OCI-LY3 (cell line): ENCODE measurements around the gene BRAP.
"Not testable (repeated sequence)": the region's sequence is repeated elsewhere in the genome, so short reads cannot be mapped to it uniquely, and the experiment has no call there.

ENCODE experiments used
- H2AFZ ChIP-seq: fragments of 200-600, 300-600 bp; shearing (Covaris generic); 2 replicates; pipeline ENCODE4 v1.6.0; 2014; ENCODE audit warnings: antibody characterized with exemption, low read depth, low read length
- H3K27ac ChIP-seq: fragments of 200-600, 300-600 bp; sonication (generic); 2 replicates; pipeline ENCODE4 v1.5.1; 2014; ENCODE audit warnings: mild to moderate bottlenecking, low read length, moderate library complexity, mixed read lengths
- H3K27me3 ChIP-seq: fragments of 200-600, 300-600 bp; sonication (generic); 2 replicates; pipeline ENCODE4 v1.6.1; 2014; ENCODE audit warnings: low read depth, low read length, mixed read lengths
- H3K36me3 ChIP-seq: fragments of 200-600, 300-600 bp; sonication (generic); replicated peaks from 2 replicates; pipeline ENCODE3; 2014; ENCODE audit warnings: low read depth, low read length, mixed read lengths
- H3K4me1 ChIP-seq: fragments of 300-600, 200-600 bp; sonication (generic); 2 replicates; pipeline ENCODE4 v1.6.1; 2014; ENCODE audit warnings: low read length, mixed read lengths
- H3K4me2 ChIP-seq: fragments of 200-600, 300-600 bp; sonication (generic); 2 replicates; pipeline ENCODE4 v1.6.1; 2014; ENCODE audit warnings: low read length, mixed read lengths
- H3K4me3 ChIP-seq: fragments of 300-600, 200-600 bp; sonication (generic); 2 replicates; pipeline ENCODE4 v1.5.1; 2014; ENCODE audit warnings: antibody characterized with exemption, mild to moderate bottlenecking, low read length, moderate library complexity
- H3K79me2 ChIP-seq: fragments of 300-600, 200-600 bp; shearing (Covaris generic); 2 replicates; pipeline ENCODE4 v1.6.1; 2014; ENCODE audit warnings: mild to moderate bottlenecking, low read length, mixed read lengths
- H3K9ac ChIP-seq: fragments of 300-600, 200-600 bp; shearing (Covaris generic); 2 replicates; pipeline ENCODE4 v1.6.0; 2014; ENCODE audit warnings: mild to moderate bottlenecking, low read length, moderate library complexity
- H3K9me3 ChIP-seq: fragments of 200-600, 300-600 bp; shearing (Covaris generic); 2 replicates; pipeline ENCODE4 v1.6.1; 2014; ENCODE audit warnings: low read length, mixed read lengths; ENCODE audit not compliant: insufficient read depth
- H4K20me1 ChIP-seq: fragments of 200-600, 300-600 bp; sonication (generic); 2 replicates; pipeline ENCODE4 v1.6.1; 2016; ENCODE audit warnings: low read length, mixed read lengths; ENCODE audit not compliant: insufficient read depth
- CTCF ChIP-seq: fragments of 200-600, 300-600 bp; sonication (generic); IDR thresholded peaks from 2 replicates; pipeline ENCODE4 v1.5.1; 2014; ENCODE audit warnings: antibody characterized with exemption, low read length, low read depth
- EZH2phosphoT487 ChIP-seq: fragments of 200-600 bp; shearing (Covaris generic); IDR thresholded peaks from 2 replicates; pipeline ENCODE4 v1.6.1; 2018; ENCODE audit warnings: antibody characterized with exemption, mixed run types, low read depth

BRAP gene

GRCh38 chr12:111602348-111602747, 83.4 kb downstream of the BRAP start:
- H3K4me3 ChIP-seq, result no peak overlapping the region
- TF ChIP-seq CTCF (no peak), EZH2phosphoT487 (no peak)
- H3K4me2 ChIP-seq, result no peak overlapping the region
- no peaks in the 10 kb centered on the region for H3K36me3 ChIP-seq
- H4K20me1 ChIP-seq, result peaks cover 4% of the 10 kb centered on the region; the same call in 1 of the 2 replicates
- H3K9me3 ChIP-seq, result no peaks in the 10 kb centered on the region
- peaks cover 5% of the 10 kb centered on the region for H3K4me1 ChIP-seq
- no peak overlapping the region for H3K27ac ChIP-seq
- H3K27me3 ChIP-seq, result no peaks in the 10 kb centered on the region
- no peak overlapping the region for H2AFZ ChIP-seq
- peaks cover 17% of the 10 kb centered on the region for H3K79me2 ChIP-seq
- no peak overlapping the region for H3K9ac ChIP-seq

GRCh38 chr12:111600986-111601385, 84.8 kb downstream of the BRAP start:
- H2AFZ ChIP-seq, H3K4me2 ChIP-seq, H3K4me3 ChIP-seq, H3K27ac ChIP-seq, H3K9me3 ChIP-seq, H3K27me3 ChIP-seq, H3K9ac ChIP-seq, H3K36me3 ChIP-seq: not testable (repeated sequence)
- Histone ChIP-seq H3K4me1 (peaks cover 15% of the 10 kb centered on the region), H3K79me2 (peaks cover 31% of the 10 kb centered on the region), H4K20me1 (peaks cover 15% of the 10 kb centered on the region)

- peak overlapping the region; percentile 97 for H3K4me3 ChIP-seq
- no peaks in the 10 kb centered on the region for H3K27me3 ChIP-seq
- peaks cover 15% of the 10 kb centered on the region for H3K4me1 ChIP-seq
- H3K4me2 ChIP-seq, result peak overlapping the region; percentile 79
- H3K79me2 ChIP-seq, result peaks cover 39% of the 10 kb centered on the region
- H2AFZ ChIP-seq, result peak overlapping the region; percentile 47; the same call in 1 of the 2 replicates
- no peaks in the 10 kb centered on the region for H3K9me3 ChIP-seq
- peaks cover 21% of the 10 kb centered on the region for H4K20me1 ChIP-seq
- peak overlapping the region; percentile 92 for H3K9ac ChIP-seq
- TF ChIP-seq EZH2phosphoT487, result no peak
- no peak for TF ChIP-seq CTCF
- H3K36me3 ChIP-seq, result no peaks in the 10 kb centered on the region
- peak overlapping the region; percentile 73 for H3K27ac ChIP-seq
Measured at GRCh38 chr12:111600205-111600642, 85.5 kb downstream of the BRAP start.

- TF ChIP-seq EZH2phosphoT487 (no peak), CTCF (no peak)
- Histone ChIP-seq H2AFZ (peak overlapping the region; percentile 47), H3K9ac (peak overlapping the region; percentile 92), H4K20me1 (peaks cover 27% of the 10 kb centered on the region), H3K4me2 (peak overlapping the region; percentile 79), H3K27me3 (no peaks in the 10 kb centered on the region), H3K36me3 (no peaks in the 10 kb centered on the region), H3K79me2 (peaks cover 45% of the 10 kb centered on the region), H3K4me3 (peak overlapping the region; percentile 97), H3K9me3 (no peaks in the 10 kb centered on the region), H3K27ac (peak overlapping the region; percentile 73), H3K4me1 (peaks cover 18% of the 10 kb centered on the region)
Measured at GRCh38 chr12:111599453-111600204, 86.1 kb downstream of the BRAP start.
